GM18498 (cell line): ENCODE data around the gene TMPRSS11F.

Source experiments
- ATAC-seq: cut with Tn5 transposase; IDR thresholded peaks from one replicate; pipeline ENCODE4 v1.9.1; 2021; ENCODE audit warnings: mild to moderate bottlenecking, moderate library complexity; ENCODE audit not compliant: unreplicated experiment

TMPRSS11F gene

DNA sequence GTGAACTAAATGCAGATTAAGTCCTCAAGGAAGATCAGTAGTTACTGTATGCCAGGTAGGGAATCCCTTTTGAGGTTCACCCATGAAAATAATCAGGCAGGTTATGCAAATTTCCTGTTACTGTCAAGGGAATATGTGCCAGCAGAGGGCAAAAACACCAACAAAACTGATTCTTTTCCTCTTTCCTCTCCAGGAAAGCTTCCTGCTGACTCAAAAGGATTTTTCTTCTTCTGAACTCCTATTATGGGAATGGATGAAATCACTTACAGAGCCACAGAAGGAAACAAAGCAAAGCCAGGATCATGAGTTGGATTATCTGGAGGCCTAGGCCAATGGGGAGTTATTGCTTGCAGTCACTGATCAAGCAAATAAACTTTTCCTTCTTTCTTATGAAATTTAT is 49.7 kb downstream of the TMPRSS11F start:
- no peak for ATAC-seq

DNA sequence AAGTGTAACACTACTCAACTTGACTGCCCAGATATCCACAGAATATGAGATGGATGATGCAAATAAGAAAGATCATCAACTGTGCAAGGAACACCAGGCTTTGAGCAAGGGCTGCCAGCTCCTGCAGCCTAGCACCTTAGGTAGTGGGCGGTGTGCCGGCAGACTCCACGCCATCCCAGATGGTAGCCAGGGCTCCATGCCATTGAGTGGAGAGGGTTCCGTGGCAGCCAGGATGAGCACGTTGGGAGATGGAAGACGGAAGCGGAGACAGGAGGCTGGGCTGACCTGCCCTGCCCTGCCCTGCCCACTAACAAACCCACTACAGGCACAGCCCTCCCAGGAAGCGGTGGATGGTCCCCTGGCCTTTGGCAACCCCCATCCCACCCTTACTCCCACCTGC is 51.9 kb downstream of the TMPRSS11F start:
- no peak for ATAC-seq

- ATAC-seq: no peak
These were observed 52.4 kb downstream of the TMPRSS11F start for GRCh38 chr4:68077301-68077700.

- no peak for ATAC-seq
These were observed 53.5 kb downstream of the TMPRSS11F start for GRCh38 chr4:68076194-68076593.

DNA sequence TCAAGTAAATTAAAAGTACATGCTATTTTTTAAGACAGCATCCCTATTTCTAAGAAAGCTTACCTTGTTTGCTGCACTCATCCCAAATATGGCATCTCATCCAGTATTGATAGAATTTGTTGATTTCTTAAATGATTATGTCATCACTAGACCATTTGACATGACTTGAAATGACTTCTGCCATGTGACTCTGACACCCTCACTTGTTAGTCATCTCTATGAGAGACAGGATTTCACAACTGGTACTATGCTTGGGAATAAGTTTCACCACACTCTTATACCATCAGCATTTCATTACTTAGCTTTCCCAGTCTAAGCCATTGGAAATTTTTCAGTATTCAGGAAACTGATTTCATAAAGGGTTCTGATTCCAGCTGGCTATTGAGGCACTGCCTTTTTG is 55.3 kb downstream of the TMPRSS11F start:
- ATAC-seq: no peak

DNA sequence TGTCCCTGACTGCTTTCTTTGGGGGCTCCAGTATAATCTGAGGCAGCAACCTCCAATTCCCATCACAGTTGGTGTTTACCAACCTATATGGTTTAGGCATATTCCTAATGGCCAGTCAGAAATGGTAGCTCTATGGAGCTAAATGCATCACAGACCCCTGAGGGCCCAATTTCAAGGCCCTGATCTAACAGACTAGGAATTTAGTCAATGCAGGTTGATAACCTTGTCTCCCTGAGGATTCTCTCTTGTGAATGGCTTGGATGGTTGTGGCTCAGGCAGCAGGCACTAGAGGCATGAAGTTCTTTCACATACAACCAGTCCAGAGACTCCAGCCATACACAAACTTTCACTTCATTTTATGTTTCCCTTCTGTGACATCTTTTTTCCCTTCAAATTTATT is 59.4 kb downstream of the TMPRSS11F start:
- ATAC-seq: no peak

DNA sequence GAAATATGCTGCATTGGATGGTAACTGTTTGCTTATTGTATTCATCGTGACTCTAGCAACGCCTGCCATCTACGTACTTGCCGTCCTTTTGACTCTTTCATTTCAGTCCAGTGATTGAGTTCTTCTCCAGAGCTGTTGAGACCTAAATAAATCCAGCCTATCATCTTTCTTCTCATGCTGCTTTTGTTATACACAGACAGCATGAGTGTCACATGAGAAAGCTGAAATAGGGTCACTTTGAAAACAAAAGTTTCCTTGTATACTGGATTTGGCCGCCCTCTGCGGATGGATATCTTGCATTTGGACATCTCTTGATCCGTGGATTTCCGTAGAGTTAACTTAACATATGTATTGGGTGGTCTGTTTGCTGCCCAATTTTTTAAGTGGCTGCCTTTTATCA is 67.2 kb downstream of the TMPRSS11F start:
- ATAC-seq: no peak

GRCh38 chr4:68038272-68038671 is 91.4 kb downstream of the TMPRSS11F start:
- no peak for ATAC-seq

DNA sequence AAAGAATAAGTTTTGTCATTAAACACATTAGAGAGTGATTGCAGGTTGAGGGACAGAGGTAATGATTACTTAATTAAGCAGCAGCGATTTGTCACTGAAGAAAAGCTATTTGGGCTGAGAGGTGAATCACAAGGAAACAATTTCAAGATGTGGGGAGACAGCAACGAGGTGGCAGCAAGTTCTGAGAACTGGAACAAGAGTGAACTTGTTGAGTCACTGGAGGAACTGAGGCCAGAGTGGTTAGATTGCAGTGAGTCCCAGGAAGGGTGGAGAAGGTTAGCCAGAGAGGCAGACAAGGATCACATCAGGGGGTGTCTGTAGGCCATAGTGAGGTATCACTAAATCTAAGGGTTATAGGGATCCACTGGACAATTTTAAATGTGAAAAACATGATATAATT is 108.5 kb downstream of the TMPRSS11F start:
- ATAC-seq: no peak

GRCh38 chr4:68011684-68012083 is 118.0 kb downstream of the TMPRSS11F start:
- ATAC-seq: no peak
